Astrocyte (in vitro differentiated cells and primary cell): ENCODE results near the gene PXN. TPM values are rescaled to one million over a fixed set of nuclear protein-coding genes. Genes with fewer than 3 reads are reported as not detected.
"Not testable (repeated sequence)": the region's sequence is repeated elsewhere in the genome, so short reads cannot be mapped to it uniquely, and the experiment has no call there.

ENCODE experiments used
- DNase-seq: peaks from one replicate; pipeline ENCODE4 v3.0.0-alpha.2; 2010; ENCODE audit warnings: low read depth
- FAIRE-seq: peaks from 2 replicates; lab custom pipeline; 2011; peaks lifted over from hg19 to GRCh38; lab: Jason Lieb, UNC
- H2AFZ ChIP-seq: 2 replicates; pipeline ENCODE4 v1.6.0; 2012; ENCODE audit warnings: low read depth, low read length, inconsistent platforms
- H3K27ac ChIP-seq: 2 replicates; pipeline ENCODE4 v1.5.1; 2011; ENCODE audit warnings: low read depth, low read length, inconsistent platforms
- H3K27me3 ChIP-seq: 2 replicates; pipeline ENCODE4 v1.6.0; 2011; ENCODE audit warnings: low read length, inconsistent platforms; ENCODE audit not compliant: insufficient read depth
- H3K36me3 ChIP-seq: 2 replicates; pipeline ENCODE4 v1.5.1; 2011; ENCODE audit warnings: low read length, inconsistent platforms; ENCODE audit not compliant: insufficient read depth
- H3K4me1 ChIP-seq: 2 replicates; pipeline ENCODE4 v1.5.1; 2011; ENCODE audit warnings: low read length, inconsistent platforms; ENCODE audit not compliant: insufficient read depth
- H3K4me2 ChIP-seq: 2 replicates; pipeline ENCODE4 v1.6.0; 2012; ENCODE audit warnings: low read length, inconsistent platforms
- H3K4me3 ChIP-seq: 2 replicates; pipeline ENCODE4 v1.5.1; 2011; ENCODE audit warnings: low read depth, mild to moderate bottlenecking, low read length, inconsistent platforms; ENCODE audit not compliant: insufficient read depth
- H3K79me2 ChIP-seq: 2 replicates; pipeline ENCODE4 v1.6.0; 2012; ENCODE audit warnings: mild to moderate bottlenecking, low read length, inconsistent platforms; ENCODE audit not compliant: insufficient read depth
- H3K9ac ChIP-seq: 2 replicates; pipeline ENCODE4 v1.6.0; 2012; ENCODE audit warnings: mild to moderate bottlenecking, low read length, inconsistent platforms
- H3K9me3 ChIP-seq: 2 replicates; pipeline ENCODE4 v1.5.1; 2012; ENCODE audit warnings: low read depth, mild to moderate bottlenecking, low read length, inconsistent platforms; ENCODE audit not compliant: insufficient read depth
- H4K20me1 ChIP-seq: 2 replicates; pipeline ENCODE4 v1.6.0; 2012; ENCODE audit warnings: low read length, inconsistent platforms; ENCODE audit not compliant: insufficient read depth
- H3K27ac Mint-ChIP-seq: one replicate; pipeline ENCODE4 v1.8.0; 2021; ENCODE audit warnings: mild to moderate bottlenecking, mixed read lengths; ENCODE audit not compliant: unreplicated experiment
- H3K27me3 Mint-ChIP-seq: one replicate; pipeline ENCODE4 v1.8.0; 2021; ENCODE audit warnings: low read depth, mixed read lengths; ENCODE audit not compliant: unreplicated experiment
- H3K36me3 Mint-ChIP-seq: one replicate; pipeline ENCODE4 v1.8.0; 2021; ENCODE audit warnings: low read depth, mixed read lengths; ENCODE audit not compliant: unreplicated experiment
- H3K4me1 Mint-ChIP-seq: one replicate; pipeline ENCODE4 v1.8.0; 2021; ENCODE audit warnings: low read depth, mixed read lengths; ENCODE audit not compliant: unreplicated experiment
- H3K4me3 Mint-ChIP-seq: one replicate; pipeline ENCODE4 v1.8.0; 2021; ENCODE audit warnings: mild to moderate bottlenecking, moderate library complexity, mixed read lengths; ENCODE audit not compliant: unreplicated experiment
- H3K9me3 Mint-ChIP-seq: one replicate; pipeline ENCODE4 v1.8.0; 2021; ENCODE audit warnings: mild to moderate bottlenecking, mixed read lengths; ENCODE audit not compliant: unreplicated experiment
- CTCF ChIP-seq: IDR thresholded peaks from 2 replicates; pipeline ENCODE4 v1.5.1; 2011; ENCODE audit warnings: low read depth, mild to moderate bottlenecking, inconsistent platforms, low read length, moderate library complexity; ENCODE audit not compliant: insufficient read depth
- EZH2 ChIP-seq: IDR thresholded peaks from 2 replicates; pipeline ENCODE4 v1.6.1; 2012; ENCODE audit warnings: mild to moderate bottlenecking, low read length, inconsistent platforms; ENCODE audit not compliant: insufficient read depth
- total RNA-seq: library from RNA; stranded (reverse); gene quantifications from 2 replicates; pipeline ENCODE4 v1.2.1, GENCODE V29; 2021

The PXN gene
- total RNA-seq, 1 donor from 2014 or later = 151 TPM

- peaks cover 32% of the 10 kb centered on the region for H3K36me3 Mint-ChIP-seq
- peak overlapping the region; percentile 61 for H3K9ac ChIP-seq
- TF ChIP-seq EZH2 = no peak
- no peak for TF ChIP-seq CTCF
- H3K27ac ChIP-seq = peak overlapping the region; percentile 65
- no peak overlapping the region for H3K4me3 Mint-ChIP-seq
- no peaks in the 10 kb centered on the region for H3K27me3 Mint-ChIP-seq
- no peaks in the 10 kb centered on the region for H3K9me3 Mint-ChIP-seq
- H3K4me1 ChIP-seq = peaks cover 30% of the 10 kb centered on the region
- H3K9me3 ChIP-seq = no peaks in the 10 kb centered on the region
- peak overlapping the region; percentile 84 for H3K4me2 ChIP-seq
- H3K4me1 Mint-ChIP-seq = peaks cover 44% of the 10 kb centered on the region
- DNase-seq = peak; percentile 92
- H3K36me3 ChIP-seq = peaks cover 10% of the 10 kb centered on the region
- H3K27ac Mint-ChIP-seq = peak overlapping the region; percentile 72
- peak; percentile 89 for FAIRE-seq
- no peak overlapping the region for H2AFZ ChIP-seq
- H3K4me3 ChIP-seq = peak overlapping the region; percentile 1
- H3K79me2 ChIP-seq = peaks cover 100% of the 10 kb centered on the region
- H3K27me3 ChIP-seq = no peaks in the 10 kb centered on the region
- H4K20me1 ChIP-seq = peaks cover 88% of the 10 kb centered on the region
These were observed 8.3 kb downstream of the PXN start for GRCh38 chr12:120257041-120257821.

GRCh38 chr12:120254809-120255208 lies 10.7 kb downstream of the PXN start:
- TF ChIP-seq CTCF (no peak), EZH2 (no peak)
- H3K79me2 ChIP-seq = peaks cover 100% of the 10 kb centered on the region
- Mint-ChIP-seq H3K4me1 (peaks cover 48% of the 10 kb centered on the region), H3K27me3 (no peaks in the 10 kb centered on the region), H3K4me3 (no peak overlapping the region), H3K27ac (no peak overlapping the region), H3K9me3 (no peaks in the 10 kb centered on the region), H3K36me3 (peaks cover 34% of the 10 kb centered on the region)
- H3K27ac ChIP-seq = no peak overlapping the region
- no peak for FAIRE-seq
- peaks cover 13% of the 10 kb centered on the region for H3K36me3 ChIP-seq
- H3K9me3 ChIP-seq = no peaks in the 10 kb centered on the region
- peaks cover 81% of the 10 kb centered on the region for H4K20me1 ChIP-seq
- no peak overlapping the region for H3K4me3 ChIP-seq
- H3K27me3 ChIP-seq = no peaks in the 10 kb centered on the region
- H2AFZ ChIP-seq = no peak overlapping the region
- no peak overlapping the region for H3K9ac ChIP-seq
- H3K4me1 ChIP-seq = peaks cover 35% of the 10 kb centered on the region
- DNase-seq = no peak
- H3K4me2 ChIP-seq = no peak overlapping the region

GRCh38 chr12:120253313-120253712 lies 12.2 kb downstream of the PXN start:
- H3K27ac ChIP-seq, H3K4me3 ChIP-seq, H3K27ac Mint-ChIP-seq, H3K4me2 ChIP-seq, H3K4me3 Mint-ChIP-seq, DNase-seq, H3K27me3 Mint-ChIP-seq, H3K9me3 ChIP-seq, FAIRE-seq, H3K27me3 ChIP-seq, H3K9me3 Mint-ChIP-seq, H3K9ac ChIP-seq, H2AFZ ChIP-seq: not testable (repeated sequence)
- Histone ChIP-seq H3K79me2 (peaks cover 100% of the 10 kb centered on the region), H4K20me1 (peaks cover 81% of the 10 kb centered on the region), H3K36me3 (peaks cover 13% of the 10 kb centered on the region), H3K4me1 (peaks cover 45% of the 10 kb centered on the region)
- Mint-ChIP-seq H3K36me3 (peaks cover 33% of the 10 kb centered on the region), H3K4me1 (peaks cover 53% of the 10 kb centered on the region)
